ENCODE measurements around the gene ZNF555. TPM values are rescaled to one million over a fixed set of nuclear protein-coding genes. Genes with fewer than 3 reads are reported as not detected.

Gene ZNF555
- total RNA-seq, 6 experiments from 2014 or later, result 0.87 to 2.6 (median 2.1) TPM

GRCh38 chr19:2793577-2793976 lies 47.7 kb upstream of the ZNF555 start:
- 97% methylated on average over 11 of the region's 12 CpGs for WGBS (ENCODE audit: insufficient coverage, low coverage, low lambda C conversion rate, missing lambda C conversion rate)
- H3K27ac ChIP-seq, result no peak overlapping the region
- no peaks in the 10 kb centered on the region for H3K27me3 ChIP-seq
- TF ChIP-seq CTCF (IDR thresholded peaks at IDR 0.05) (no peak), POLR2A (IDR thresholded peaks at IDR 0.05) (no peak)
- no peak for DNase-seq
- no peaks in the 10 kb centered on the region for H3K9me3 ChIP-seq
- intact Hi-C loops (cut with DNase I), result no loop called here
- H3K36me3 ChIP-seq, result peaks cover 0 to 14% (median 3%) of the 10 kb centered on the region in 4 donors
- no peak for ATAC-seq
- no peak overlapping the region for H3K4me3 ChIP-seq
- H3K4me1 ChIP-seq, result peaks cover 0 to 25% (median 12%) of the 10 kb centered on the region in 4 donors

DNA sequence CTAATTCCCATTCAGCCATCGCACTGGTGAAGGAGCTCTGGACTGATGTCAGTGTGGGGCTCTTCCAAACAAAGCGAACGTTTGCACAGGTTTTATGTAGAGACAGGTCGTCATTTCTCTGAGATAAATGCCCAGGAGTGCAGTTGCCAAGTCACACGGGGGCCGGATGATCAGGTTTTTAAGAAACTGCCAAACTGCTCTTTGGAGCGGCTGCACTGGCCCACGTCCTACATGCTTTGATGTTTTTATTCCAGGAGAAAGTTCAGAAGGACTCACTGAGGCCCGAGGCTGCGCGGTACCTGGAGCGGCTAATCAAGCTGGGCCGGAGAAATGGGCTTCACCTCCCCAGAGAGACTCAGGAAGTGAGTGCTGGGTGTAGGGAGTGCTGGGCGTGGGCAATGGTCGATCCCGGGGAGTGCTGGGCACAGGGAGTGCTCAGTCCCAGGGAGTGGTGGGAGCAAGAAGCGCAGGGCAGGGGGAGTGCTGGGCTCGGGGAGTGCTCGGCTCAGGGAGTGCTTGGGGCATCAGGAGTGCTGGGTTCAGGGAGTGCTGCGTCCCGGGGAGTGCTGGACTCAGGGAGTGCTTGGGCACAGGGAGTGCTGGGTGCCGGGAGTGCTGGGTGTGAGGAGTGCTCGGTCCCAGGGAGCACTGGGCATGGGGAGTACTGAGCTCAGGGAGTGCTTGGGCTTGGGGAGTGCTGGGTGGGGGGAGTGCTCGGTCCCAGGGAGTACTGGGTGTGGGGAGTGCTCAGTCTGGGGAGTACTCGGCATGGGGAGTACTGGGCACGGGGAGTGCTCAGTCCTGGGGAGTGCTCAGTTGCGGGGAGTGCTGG lies 45.2 kb upstream of the ZNF555 start:
- Histone ChIP-seq H3K4me1 (peaks cover 0 to 17% (median 6%) of the 10 kb centered on the region in 4 donors), H3K27ac (no peak overlapping the region), H3K27me3 (no peaks in the 10 kb centered on the region), H3K36me3 (peaks cover 0 to 24% (median 3%) of the 10 kb centered on the region in 4 donors), H3K9me3 (no peaks in the 10 kb centered on the region), H3K4me3 (no peak overlapping the region)
- intact Hi-C loops (cut with DNase I), result no loop called here
- ATAC-seq, result peak in 1 of 4 donors; percentile 23
- WGBS (ENCODE audit: insufficient coverage, low coverage, low lambda C conversion rate, missing lambda C conversion rate), result 79% methylated on average over 19 of the region's 27 CpGs
- TF ChIP-seq POLR2A (IDR thresholded peaks at IDR 0.05), result no peak
- no peak for TF ChIP-seq CTCF (IDR thresholded peaks at IDR 0.05)
- no peak for DNase-seq

GRCh38 chr19:2796659-2797266 lies 44.5 kb upstream of the ZNF555 start:
- DNase-seq (no peak), ATAC-seq (no peak)
- Histone ChIP-seq H3K4me3 (no peak overlapping the region), H3K4me1 (peaks cover 0 to 10% (median 2%) of the 10 kb centered on the region in 4 donors), H3K36me3 (peaks cover 0 to 26% (median 3%) of the 10 kb centered on the region in 4 donors), H3K27me3 (no peaks in the 10 kb centered on the region), H3K27ac (no peak overlapping the region), H3K9me3 (no peaks in the 10 kb centered on the region)
- WGBS (ENCODE audit: insufficient coverage, low coverage, low lambda C conversion rate, missing lambda C conversion rate), result no CpG with 5 or more reads among the region's 23 CpGs
- TF ChIP-seq POLR2A (IDR thresholded peaks at IDR 0.05), result no peak
- intact Hi-C loops (cut with DNase I), result no loop called here

DNA sequence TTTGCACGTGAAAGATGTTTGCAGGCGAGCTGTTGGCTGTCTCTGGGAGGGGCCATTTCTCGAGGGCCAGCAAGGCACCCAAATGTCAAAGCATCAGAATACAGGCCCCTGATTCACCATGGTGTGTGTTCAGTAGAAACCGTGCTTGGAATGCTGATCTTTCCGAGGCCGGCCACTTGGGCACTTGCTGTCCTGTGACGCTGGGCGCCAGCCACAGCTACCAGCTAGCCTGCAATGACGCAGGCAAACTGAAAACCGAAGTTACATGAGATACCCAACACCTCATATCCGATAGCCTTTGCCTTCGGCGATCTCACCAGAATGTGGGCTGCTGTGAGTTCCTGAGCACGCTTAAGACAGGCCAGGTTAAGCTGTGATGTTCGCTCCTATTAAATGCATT lies 44.0 kb upstream of the ZNF555 start:
- intact Hi-C loops (cut with DNase I), result no loop called here
- Histone ChIP-seq H3K27me3 (no peaks in the 10 kb centered on the region), H3K4me3 (no peak overlapping the region), H3K9me3 (no peaks in the 10 kb centered on the region), H3K4me1 (peaks cover 0 to 10% (median 0%) of the 10 kb centered on the region in 4 donors), H3K36me3 (peaks cover 0 to 26% (median 3%) of the 10 kb centered on the region in 4 donors), H3K27ac (no peak overlapping the region)
- ATAC-seq, result no peak
- 98% methylated on average over 7 of the region's 15 CpGs for WGBS (ENCODE audit: insufficient coverage, low coverage, low lambda C conversion rate, missing lambda C conversion rate)
- TF ChIP-seq CTCF (IDR thresholded peaks at IDR 0.05) (no peak), POLR2A (IDR thresholded peaks at IDR 0.05) (no peak)
- no peak for DNase-seq

DNA sequence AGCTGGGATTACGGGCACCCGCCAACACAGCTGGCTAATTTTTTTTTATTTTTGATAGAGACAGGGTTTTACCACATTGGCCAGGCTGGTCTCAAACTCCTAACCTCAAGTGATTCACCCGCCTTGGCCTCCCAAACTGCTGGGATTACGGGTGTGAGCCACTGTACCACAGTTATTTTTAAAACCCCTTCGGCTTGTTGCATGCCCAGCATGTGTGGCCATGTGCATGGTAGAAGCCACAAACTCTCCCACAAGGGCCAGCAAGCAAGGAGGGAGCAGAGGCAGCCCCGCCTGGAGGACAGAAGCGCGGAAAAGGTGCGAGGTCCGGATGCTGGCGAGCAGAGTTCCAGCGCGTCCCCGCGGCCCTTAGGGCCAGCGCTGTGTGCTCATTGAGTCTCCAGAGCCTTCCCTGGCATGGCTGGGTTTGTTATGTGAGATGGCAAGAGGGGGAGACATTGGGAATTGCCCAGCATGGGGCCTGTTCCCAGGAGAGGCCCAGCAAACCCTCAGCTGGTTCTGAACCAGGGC lies 43.1 kb upstream of the ZNF555 start:
- intact Hi-C loops (cut with DNase I), result no loop called here

More for the DNA sequence above, 43.1 kb upstream of the ZNF555 start:
- Histone ChIP-seq H3K27me3 (no peaks in the 10 kb centered on the region), H3K27ac (no peak overlapping the region), H3K4me1 (peaks cover 0 to 10% (median 0%) of the 10 kb centered on the region in 4 donors), H3K9me3 (no peaks in the 10 kb centered on the region), H3K36me3 (peaks cover 0 to 26% (median 3%) of the 10 kb centered on the region in 4 donors), H3K4me3 (no peak overlapping the region)
- peak in 1 of 4 donors; percentile 11 for ATAC-seq
- no peak for DNase-seq
- TF ChIP-seq POLR2A (IDR thresholded peaks at IDR 0.05), result no peak
- TF ChIP-seq CTCF (IDR thresholded peaks at IDR 0.05), result no peak
- 50% methylated on average over 1 of the region's 16 CpGs for WGBS (ENCODE audit: insufficient coverage, low coverage, low lambda C conversion rate, missing lambda C conversion rate)
